Stomach smooth muscle (tissue), 2 donors: ENCODE data around the gene EFCAB13.
"Not testable (repeated sequence)": the region's sequence is repeated elsewhere in the genome, so short reads cannot be mapped to it uniquely, and the experiment has no call there.

Experiments
- H3K27ac ChIP-seq: one replicate; pipeline ENCODE4 v1.7.0; 2013; ENCODE audit warnings: mild to moderate bottlenecking, low read length, inconsistent platforms
- H3K27me3 ChIP-seq, 2 donors: one replicate each; pipeline ENCODE4 v1.7.0; 2013; ENCODE audit warnings: low read length in 2 of 2; ENCODE audit not compliant: insufficient read depth in 2 of 2, control insufficient read depth in 1 of 2
- H3K36me3 ChIP-seq, 2 donors: one replicate each; pipeline ENCODE4 v1.7.0; 2013; ENCODE audit warnings: low read length in 2 of 2; ENCODE audit not compliant: control insufficient read depth in 2 of 2, insufficient read depth in 2 of 2
- H3K4me1 ChIP-seq: one replicate; pipeline ENCODE4 v1.7.0; 2013; ENCODE audit warnings: low read length; ENCODE audit not compliant: control insufficient read depth, insufficient read depth
- H3K4me3 ChIP-seq, 2 donors: one replicate each; pipeline ENCODE4 v1.7.0; 2013; ENCODE audit warnings: low read length in 2 of 2
- H3K9ac ChIP-seq, 2 donors: one replicate each; pipeline ENCODE4 v1.7.0; 2013; ENCODE audit warnings: low read length in 2 of 2, mild to moderate bottlenecking in 1 of 2
- H3K9me3 ChIP-seq, 2 donors: one replicate each; pipeline ENCODE4 v1.7.0; 2013; ENCODE audit warnings: low read length in 2 of 2; ENCODE audit not compliant: control insufficient read depth in 2 of 2
- donor health status: healthy.
- donor health status: Pancreatic carcinoma.

EFCAB13 gene

DNA sequence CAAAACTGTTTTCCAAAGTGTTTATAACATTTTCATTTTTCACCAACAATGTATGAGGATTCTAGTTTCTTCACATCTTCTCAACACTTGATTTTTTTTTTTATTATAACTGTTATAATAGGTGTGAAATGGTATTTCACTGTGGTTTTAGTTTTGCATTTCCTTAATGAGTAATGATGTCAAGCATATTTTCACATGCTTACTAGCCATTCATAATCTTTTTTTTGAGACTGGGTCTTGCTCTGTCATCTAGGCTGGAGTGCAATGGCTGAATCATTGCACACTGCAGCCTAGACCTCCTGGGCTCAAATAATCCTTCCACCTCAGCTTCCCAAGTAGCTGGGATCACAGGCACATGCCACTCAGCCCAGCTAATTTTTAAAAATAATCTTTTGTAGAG lies 65.1 kb downstream of the EFCAB13 start:
- Histone ChIP-seq H3K27me3 (no peaks in the 10 kb centered on the region), H3K4me1 (no peaks in the 10 kb centered on the region), H3K4me3 (no peak overlapping the region), H3K27ac (no peak overlapping the region), H3K9me3 (no peaks in the 10 kb centered on the region), H3K9ac (no peak overlapping the region), H3K36me3 (no peaks in the 10 kb centered on the region)

DNA sequence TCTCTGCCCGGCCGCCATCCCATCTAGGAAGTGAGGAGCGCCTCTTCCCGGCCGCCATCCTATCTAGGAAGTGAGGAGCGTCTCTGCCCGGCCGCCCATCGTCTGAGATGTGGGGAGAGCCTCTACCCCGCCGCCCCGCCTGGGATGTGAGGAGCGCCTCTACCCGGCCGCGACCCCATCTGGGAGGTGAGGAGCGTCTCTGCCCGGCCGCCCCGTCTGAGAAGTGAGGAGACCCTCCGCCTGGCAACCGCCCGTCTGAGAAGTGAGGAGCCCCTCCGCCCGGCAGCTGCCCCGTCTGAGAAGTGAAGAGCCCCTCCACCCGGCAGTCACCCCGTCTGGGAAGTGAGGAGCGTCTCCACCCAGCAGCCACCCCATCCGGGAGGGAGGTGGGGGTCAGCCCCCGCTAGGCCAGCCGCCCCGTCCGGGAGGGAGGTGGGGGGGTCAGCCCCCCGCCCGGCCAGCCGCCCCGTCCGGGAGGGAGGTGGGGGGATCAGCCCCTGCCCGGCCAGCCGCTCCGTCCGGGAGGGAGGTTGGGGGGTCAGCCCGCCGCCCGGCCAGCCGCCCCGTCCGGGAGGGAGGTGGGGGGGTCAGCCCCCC lies 73.9 kb downstream of the EFCAB13 start:
- not testable (repeated sequence) for H3K27me3 ChIP-seq, H3K9me3 ChIP-seq, H3K36me3 ChIP-seq, H3K9ac ChIP-seq, H3K4me1 ChIP-seq, H3K4me3 ChIP-seq, H3K27ac ChIP-seq

DNA sequence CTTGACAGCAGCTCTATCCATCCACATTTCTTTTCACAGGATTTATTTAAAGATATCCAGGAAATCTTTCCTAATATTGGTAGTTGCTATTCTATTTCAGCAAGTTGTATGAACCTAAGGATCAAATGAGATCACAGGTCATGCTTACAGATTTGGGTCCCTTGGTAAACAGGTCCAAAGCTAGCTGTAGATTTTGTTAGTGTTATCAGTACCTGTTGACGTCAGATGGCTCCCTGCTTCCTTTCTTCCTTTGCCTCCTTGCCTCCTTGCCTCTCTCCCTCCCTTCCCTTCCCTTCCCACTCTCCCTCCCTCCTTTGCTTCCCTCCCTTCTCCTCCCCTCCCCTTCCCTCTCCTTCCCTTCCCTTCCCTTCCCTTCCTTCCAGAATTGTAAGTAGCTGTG lies 76.6 kb downstream of the EFCAB13 start:
- no peak overlapping the region for H3K9ac ChIP-seq
- no peaks in the 10 kb centered on the region for H3K9me3 ChIP-seq
- H3K4me1 ChIP-seq = no peaks in the 10 kb centered on the region
- no peak overlapping the region for H3K27ac ChIP-seq
- H3K27me3 ChIP-seq = no peaks in the 10 kb centered on the region
- no peak overlapping the region for H3K4me3 ChIP-seq
- no peaks in the 10 kb centered on the region for H3K36me3 ChIP-seq

DNA sequence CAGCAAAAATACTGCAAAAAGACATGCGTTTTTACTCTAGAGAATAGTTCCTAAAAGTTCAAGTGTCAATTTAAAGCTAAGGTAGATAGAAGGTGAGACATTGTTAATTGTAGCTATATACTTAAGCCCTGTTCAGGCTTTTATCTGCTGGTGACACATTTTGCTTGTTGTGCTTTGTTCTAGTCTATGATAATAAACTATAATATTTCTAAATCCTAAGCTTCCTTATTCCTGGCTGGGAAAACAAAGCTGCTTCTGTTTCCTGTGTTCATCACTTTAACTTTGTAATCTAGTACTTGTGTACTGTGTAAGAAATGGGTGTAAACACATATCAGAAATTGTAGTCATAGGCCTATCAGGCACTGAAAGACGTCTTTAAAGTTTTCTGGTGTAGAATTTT lies 77.3 kb downstream of the EFCAB13 start:
- no peak overlapping the region for H3K9ac ChIP-seq
- no peaks in the 10 kb centered on the region for H3K27me3 ChIP-seq
- H3K9me3 ChIP-seq = no peaks in the 10 kb centered on the region
- H3K4me1 ChIP-seq = no peaks in the 10 kb centered on the region
- H3K36me3 ChIP-seq = no peaks in the 10 kb centered on the region
- no peak overlapping the region for H3K27ac ChIP-seq
- no peak overlapping the region for H3K4me3 ChIP-seq

DNA sequence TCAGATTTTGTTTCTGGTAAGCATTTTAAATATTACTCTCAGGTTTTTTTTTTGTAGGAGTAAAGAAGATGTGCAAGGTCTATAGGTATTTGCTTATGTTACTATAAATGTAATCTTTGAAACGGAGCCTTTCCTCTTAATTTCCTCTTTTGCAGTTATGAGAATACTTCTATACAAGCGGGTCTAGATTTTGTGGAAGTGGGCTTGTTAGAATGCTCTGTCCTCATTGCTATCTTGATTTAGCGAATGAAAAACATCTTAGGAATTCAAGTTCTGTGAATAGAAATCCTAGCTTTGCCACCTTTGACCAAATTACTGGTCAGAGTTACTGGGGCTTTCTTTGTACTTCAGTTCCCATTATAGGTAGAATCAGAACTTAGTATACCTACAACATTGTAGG lies 80.3 kb downstream of the EFCAB13 start:
- H3K9ac ChIP-seq = no peak overlapping the region
- H3K36me3 ChIP-seq = no peaks in the 10 kb centered on the region
- no peak overlapping the region for H3K27ac ChIP-seq
- no peak overlapping the region for H3K4me3 ChIP-seq
- H3K9me3 ChIP-seq = no peaks in the 10 kb centered on the region
- no peaks in the 10 kb centered on the region for H3K4me1 ChIP-seq
- H3K27me3 ChIP-seq = no peaks in the 10 kb centered on the region

DNA sequence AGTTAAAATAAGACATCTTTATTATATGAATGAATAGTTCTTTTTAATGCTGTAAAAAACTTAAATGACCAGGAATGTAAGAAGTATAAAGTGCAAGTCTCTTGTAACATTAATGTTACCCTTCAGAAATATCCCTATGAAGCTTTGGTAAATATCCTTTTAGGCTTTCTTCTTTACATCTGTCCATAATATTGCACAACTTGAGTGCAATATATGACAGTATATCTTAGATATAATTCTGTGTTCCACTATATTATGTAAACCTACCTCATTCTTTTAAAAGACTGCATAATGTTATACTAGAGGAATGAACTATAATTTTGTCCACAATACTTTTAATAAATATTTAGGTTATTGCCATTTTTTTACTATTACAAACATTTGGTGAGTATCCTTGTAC lies 81.1 kb downstream of the EFCAB13 start:
- no peaks in the 10 kb centered on the region for H3K4me1 ChIP-seq
- no peak overlapping the region for H3K9ac ChIP-seq
- H3K27me3 ChIP-seq = no peaks in the 10 kb centered on the region

DNA sequence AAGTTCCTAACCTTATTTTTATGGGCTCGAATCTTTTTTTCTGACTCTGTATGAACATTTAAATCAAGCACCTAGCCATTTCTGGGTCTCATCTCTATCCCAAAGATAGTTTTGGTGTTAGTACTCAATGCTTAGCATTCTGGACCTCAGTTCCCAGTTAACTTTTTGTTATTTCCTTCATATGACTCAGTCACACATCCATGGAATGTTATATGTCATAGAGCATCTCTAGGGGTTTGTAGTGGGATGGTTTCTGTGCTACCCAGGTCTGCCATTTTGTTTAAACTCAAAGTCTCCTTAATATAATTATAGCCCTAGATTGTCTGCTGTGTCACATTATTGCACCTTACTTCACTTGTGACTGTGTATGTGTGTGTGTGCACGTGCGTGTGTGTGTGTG lies 90.1 kb downstream of the EFCAB13 start:
- Histone ChIP-seq H3K4me1 (no peaks in the 10 kb centered on the region), H3K9ac (no peak overlapping the region), H3K4me3 (no peak overlapping the region), H3K27me3 (no peaks in the 10 kb centered on the region), H3K36me3 (no peaks in the 10 kb centered on the region), H3K27ac (no peak overlapping the region), H3K9me3 (no peaks in the 10 kb centered on the region)

More for the DNA sequence above, 81.1 kb downstream of the EFCAB13 start:
- Histone ChIP-seq H3K9me3 (no peaks in the 10 kb centered on the region), H3K4me3 (no peak overlapping the region), H3K27ac (no peak overlapping the region), H3K36me3 (no peaks in the 10 kb centered on the region)

DNA sequence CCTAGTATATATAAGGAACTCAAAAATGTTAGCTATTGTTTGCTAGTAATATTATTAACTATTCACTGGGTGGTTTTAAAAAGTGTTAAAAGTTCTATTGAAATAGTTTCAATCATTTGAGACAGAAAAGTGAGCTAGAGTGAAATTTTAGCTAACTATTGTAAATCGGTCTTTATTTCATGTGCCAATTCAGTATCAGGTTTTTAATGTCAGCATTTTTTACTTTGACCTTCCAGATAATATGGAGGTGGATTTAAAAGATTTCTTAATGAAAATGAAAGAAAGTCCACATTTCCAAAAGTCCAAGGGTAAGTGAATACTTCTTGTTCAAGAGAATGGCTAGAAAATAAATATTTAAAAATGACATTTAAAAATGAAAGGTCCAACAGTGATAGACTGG lies 90.9 kb downstream of the EFCAB13 start:
- H3K9ac ChIP-seq = no peak overlapping the region
- H3K9me3 ChIP-seq = no peaks in the 10 kb centered on the region
- H3K27me3 ChIP-seq = no peaks in the 10 kb centered on the region
- no peaks in the 10 kb centered on the region for H3K4me1 ChIP-seq
- no peak overlapping the region for H3K4me3 ChIP-seq
- no peaks in the 10 kb centered on the region for H3K36me3 ChIP-seq
- no peak overlapping the region for H3K27ac ChIP-seq

DNA sequence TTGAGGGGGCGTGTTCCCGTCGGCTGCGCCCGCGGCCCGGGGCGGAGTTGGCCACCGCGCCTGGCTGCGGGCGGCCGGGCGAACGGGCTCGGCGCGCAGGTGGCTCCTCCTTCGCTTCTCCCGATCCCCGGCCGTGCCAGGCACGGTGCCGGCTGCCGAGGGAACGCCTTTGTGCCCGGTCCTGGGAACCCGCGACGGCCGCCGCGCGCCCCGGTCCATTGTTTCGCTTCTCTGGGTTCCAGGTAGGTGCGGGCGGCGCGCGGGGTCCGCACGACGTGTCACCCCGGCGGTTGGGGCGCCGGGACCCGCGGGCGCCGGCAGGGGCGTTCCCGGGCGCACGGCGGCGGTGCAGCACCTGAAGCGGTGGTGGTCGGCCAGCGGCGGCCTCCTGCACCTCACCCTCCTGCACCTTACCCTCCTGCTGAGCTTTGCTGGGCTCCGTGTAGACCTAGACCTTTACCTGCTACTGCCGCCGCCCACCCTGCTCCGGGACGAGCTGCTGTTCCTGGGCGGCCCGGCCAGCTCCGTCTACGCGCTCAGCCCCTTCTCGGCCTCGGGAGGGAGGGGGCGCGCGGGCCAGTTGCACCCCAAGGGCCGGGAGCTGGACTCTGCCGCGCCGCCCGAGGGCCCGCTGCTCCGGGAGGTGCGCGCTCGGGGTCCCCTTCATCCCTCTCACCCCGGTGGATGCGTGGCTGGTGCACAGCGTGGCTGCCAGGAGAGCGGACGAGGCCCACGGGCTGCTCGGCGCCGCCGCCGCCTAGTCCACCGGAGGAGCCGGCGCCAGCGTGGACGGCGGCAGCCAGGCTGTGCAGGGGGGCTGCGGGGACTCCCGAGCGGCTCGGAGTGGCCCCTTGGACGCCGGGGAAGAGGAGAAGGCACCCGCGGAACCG lies 99.9 kb downstream of the EFCAB13 start:
- peak overlapping the region; percentile 31 to 61 for H3K4me3 ChIP-seq
- H3K4me1 ChIP-seq = peaks cover 6% of the 10 kb centered on the region
- H3K27me3 ChIP-seq = peaks cover 0 to 13% of the 10 kb centered on the region in 2 donors
- H3K9ac ChIP-seq = no peak overlapping the region
- H3K27ac ChIP-seq = no peak overlapping the region
- no peaks in the 10 kb centered on the region for H3K9me3 ChIP-seq
- no peaks in the 10 kb centered on the region for H3K36me3 ChIP-seq

DNA sequence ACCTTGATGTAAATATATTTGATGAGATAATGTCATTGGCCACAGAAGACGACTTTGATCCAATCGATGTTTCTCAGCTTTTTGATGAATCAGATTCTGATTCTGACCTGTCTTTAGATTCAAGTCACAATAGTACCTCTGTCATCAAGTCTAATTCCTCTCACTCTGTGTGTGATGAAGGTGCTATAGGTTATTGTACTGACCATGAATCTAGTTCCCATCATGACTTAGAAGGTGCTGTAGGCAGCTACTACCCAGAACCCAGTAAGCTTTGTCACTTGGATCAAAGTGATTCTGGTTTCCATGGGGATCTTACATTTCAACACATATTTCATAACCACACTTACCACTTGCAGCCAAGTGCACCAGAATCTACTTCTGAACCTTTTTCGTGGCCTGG lies 101.5 kb downstream of the EFCAB13 start:
- H3K4me1 ChIP-seq, H3K4me3 ChIP-seq, H3K27ac ChIP-seq, H3K9me3 ChIP-seq, H3K9ac ChIP-seq, H3K36me3 ChIP-seq: not testable (repeated sequence)
- peaks cover 0 to 13% of the 10 kb centered on the region in 2 donors for H3K27me3 ChIP-seq
